ENCODE data around the gene CBX4. TPM values are rescaled to one million over a fixed set of nuclear protein-coding genes. Genes with fewer than 3 reads are reported as not detected.

Gene CBX4
- total and polyA plus RNA-seq, 2 of the 13 experiments (the other 11 are each of a cell fraction or from before 2014, with no cell fraction given), result 25.8 to 50.8 TPM

GRCh38 chr17:79821331-79822095 is 17.7 kb downstream of the CBX4 start:
- H4K20me1 ChIP-seq (ENCODE audit: insufficient read depth, low read length), result no peaks in the 10 kb centered on the region
- ATAC-seq (peak; percentile 29), FAIRE-seq (no peak), DNase-seq (ENCODE audit: low spot score) (peak; percentile 64)
- no peaks in the 10 kb centered on the region for H3K36me3 ChIP-seq (replicated peaks in 1 of 2; ENCODE audit: control insufficient read depth in 1 of 2, insufficient read depth in 2 of 2, low read length in 2 of 2)
- in situ Hi-C loops (cut with HindIII; ENCODE audit: extremely low pct_ligation_motif_present, low pct_unique_long_range_greater_than_20kb), result no loop called here
- H3K27ac ChIP-seq (ENCODE audit: extremely low read length, insufficient read depth, low read length), result peak overlapping the region; percentile 78
- no TSS peak for BruUV-seq (replicated peaks)
- CTCF ChIA-PET (ENCODE audit: low intra/inter-chr PET ratio, low total read pairs), result interaction anchor here (1.6 kb wide), 1 partner anchor 171 kb away, joined by 3 read pairs; no protein-coding TSS in a partner anchor
- H3K4me1 ChIP-seq (ENCODE audit: insufficient read depth, low read length), result peaks cover 89% of the 10 kb centered on the region
- no peaks in the 10 kb centered on the region for H3K9me3 ChIP-seq (ENCODE audit: low read length)
- POLR2A ChIA-PET, result interaction anchor here (0.6 to 16.5 kb wide), 11 partner anchors 9 to 172 kb away, joined by 3 to 274 read pairs (median 6); partner anchors contain the start of genes CBX4 and CBX8
- no peak overlapping the region for H2AFZ ChIP-seq (ENCODE audit: low read length)
- peaks cover 3 to 28% of the 10 kb centered on the region in 2 experiments; a peak in 4 of 5 replicates for H3K27me3 ChIP-seq (ENCODE audit: control insufficient read depth in 1 of 2, insufficient read depth in 2 of 2, low read length in 2 of 2)
- peak overlapping the region in 1 of 3 experiments; percentile 11; a peak in 1 of 6 replicates for H3K4me3 ChIP-seq (replicated peaks in 1 of 3; ENCODE audit: insufficient read depth in 1 of 3, low read depth in 2 of 3, low read length in 3 of 3)
- WGBS (ENCODE audit: low lambda C conversion rate), result 38% methylated on average over 7 of the region's 12 CpGs
- intact Hi-C loops (cut with micrococcal nuclease; ENCODE audit: unreplicated experiment), result no loop called here
- H3K9ac ChIP-seq (ENCODE audit: insufficient read depth, low read depth, low read length), result no peak overlapping the region
- peak overlapping the region; percentile 70 for H3K4me2 ChIP-seq (ENCODE audit: low read depth, low read length)
- H3K79me2 ChIP-seq (ENCODE audit: insufficient read depth, low read length), result no peaks in the 10 kb centered on the region
- TF ChIP-seq KLF6 (CRISPR knock-in tag; IDR thresholded peaks at IDR 0.05) (peak; percentile 82; the same call in 1 of the 2 replicates), HOXD1 (CRISPR knock-in tag; IDR thresholded peaks at IDR 0.05) (peak; percentile 93; the same call in 1 of the 2 replicates), ELF1 (CRISPR knock-in tag; IDR thresholded peaks at IDR 0.05) (peak; percentile 48; the same call in 1 of the 2 replicates), ZNF343 (CRISPR knock-in tag; IDR thresholded peaks at IDR 0.05) (no peak), GATA4 (IDR thresholded peaks at IDR 0.05; ENCODE audit: borderline replicate concordance, low read depth) (peak; percentile 91), ZNF513 (CRISPR knock-in tag; conservative IDR thresholded peaks at IDR 0.05) (0 out of 2 replicates have a peak, but pooled peaks have one; percentile 10), ZBTB33 (CRISPR knock-in tag; IDR thresholded peaks at IDR 0.05) (peak; percentile 36; the same call in 1 of the 2 replicates), CHD2 (IDR thresholded peaks at IDR 0.05; ENCODE audit: low read depth, low read length) (no peak), ZSCAN29 (CRISPR knock-in tag; conservative IDR thresholded peaks at IDR 0.05) (peak; percentile 68; the same call in 1 of the 2 replicates), ZNF124 (CRISPR knock-in tag; IDR thresholded peaks at IDR 0.05) (peak; percentile 93), NCOA2 (CRISPR knock-in tag; IDR thresholded peaks at IDR 0.05) (peak; percentile 92), CREB1 (IDR thresholded peaks at IDR 0.05) (no peak), CREB1 (CRISPR knock-in tag; IDR thresholded peaks at IDR 0.05) (no peak), TGIF2 (CRISPR knock-in tag; IDR thresholded peaks at IDR 0.05) (0 out of 2 replicates have a peak, but pooled peaks have one; percentile 77), MAFG (CRISPR knock-in tag; IDR thresholded peaks at IDR 0.05) (no peak), ZFX (CRISPR knock-in tag; IDR thresholded peaks at IDR 0.05; ENCODE audit: low read depth) (0 out of 2 replicates have a peak, but pooled peaks have one; percentile 18), ZKSCAN8 (CRISPR knock-in tag; IDR thresholded peaks at IDR 0.05; ENCODE audit: borderline replicate concordance) (peak; percentile 89), ZBTB20 (CRISPR knock-in tag; IDR thresholded peaks at IDR 0.05; ENCODE audit: borderline replicate concordance, low read depth) (peak; percentile 76; the same call in 1 of the 2 replicates), HHEX (CRISPR knock-in tag; IDR thresholded peaks at IDR 0.05) (peak; percentile 74)
- TF ChIP-seq, protein P1, sequence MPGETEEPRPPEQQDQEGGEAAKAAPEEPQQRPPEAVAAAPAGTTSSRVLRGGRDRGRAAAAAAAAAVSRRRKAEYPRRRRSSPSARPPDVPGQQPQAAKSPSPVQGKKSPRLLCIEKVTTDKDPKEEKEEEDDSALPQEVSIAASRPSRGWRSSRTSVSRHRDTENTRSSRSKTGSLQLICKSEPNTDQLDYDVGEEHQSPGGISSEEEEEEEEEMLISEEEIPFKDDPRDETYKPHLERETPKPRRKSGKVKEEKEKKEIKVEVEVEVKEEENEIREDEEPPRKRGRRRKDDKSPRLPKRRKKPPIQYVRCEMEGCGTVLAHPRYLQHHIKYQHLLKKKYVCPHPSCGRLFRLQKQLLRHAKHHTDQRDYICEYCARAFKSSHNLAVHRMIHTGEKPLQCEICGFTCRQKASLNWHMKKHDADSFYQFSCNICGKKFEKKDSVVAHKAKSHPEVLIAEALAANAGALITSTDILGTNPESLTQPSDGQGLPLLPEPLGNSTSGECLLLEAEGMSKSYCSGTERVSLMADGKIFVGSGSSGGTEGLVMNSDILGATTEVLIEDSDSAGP (CRISPR knock-in tag; IDR thresholded peaks at IDR 0.05; ENCODE audit: borderline replicate concordance), result peak; percentile 63; the same call in 1 of the 2 replicates
